ENCODE results near the gene SEC11A. TPM values are rescaled to one million over a fixed set of nuclear protein-coding genes. Genes with fewer than 3 reads are reported as not detected.
A peak's percentile ranks its signal among the peaks of the same experiment; 100 is the strongest.

SEC11A gene
- total RNA-seq (2021) (104 and 106 TPM in 2 replicates), Bru-seq, nascent RNA (percentile 77 among the genes with signal in this experiment), BruChase-seq, experiment 1, labeled RNA remaining after a 2-hour chase (percentile 76 among the genes with signal in this experiment), BruChase-seq, experiment 2, labeled RNA remaining after a 6-hour chase (percentile 82 among the genes with signal in this experiment)
- long read RNA-seq, transcript SEC11A-201 (6 exons, 1,656 nt), result major isoform, 86 of 100 reads
- long read RNA-seq, partial matches to known transcripts, result 0 of 100 reads
- long read RNA-seq, other reads (novel, unspliced or antisense), result 1 of 100 reads

GRCh38 chr15:84716036-84716732, at the start of gene SEC11A:
SEC11A (minus strand) TSS chr15:84716139; CDS start chr15:84716075, 64 bp downstream.
- no peaks in the 10 kb centered on the region for H3K9me3 ChIP-seq (ENCODE audit: low read depth, low read length, poor library complexity, severe bottlenecking)
- peak within 1 kb of the TSS; percentile 78 for H3K27ac ChIP-seq (ENCODE audit: low read depth, low read length, poor library complexity, severe bottlenecking)
- no peaks in the 10 kb centered on the region for H3K27me3 ChIP-seq (replicated peaks; ENCODE audit: insufficient read depth, low read depth, low read length, poor library complexity)
- ChIA-PET POLR2A (ENCODE audit: low non-redundant PET) (interaction anchor here (0.6 kb wide), 2 partner anchors 16 to 52 kb away, joined by 4 to 5 read pairs; no protein-coding TSS in a partner anchor), CTCF (interaction anchor here (0.5 to 0.6 kb wide), 3 partner anchors 15 to 239 kb away, joined by 3 to 8 read pairs (median 3); no protein-coding TSS in a partner anchor)
- TF ChIP-seq EZH2 (IDR thresholded peaks at IDR 0.05; ENCODE audit: borderline replicate concordance, low read depth, low read length, poor library complexity, severe bottlenecking), result no peak
- no peak for TF ChIP-seq CTCF (conservative IDR thresholded peaks at IDR 0.05; ENCODE audit: low read depth, low read length)
- BruUV-seq (replicated peaks), result no TSS peak
- peak; percentile 97 for DNase-seq (ENCODE audit: low spot score)
- intact Hi-C loops (cut with micrococcal nuclease; ENCODE audit: unreplicated experiment), result no loop called here
- H3K4me3 ChIP-seq (ENCODE audit: low read depth, low read length, poor library complexity, severe bottlenecking), result peak within 1 kb of the TSS; percentile 98
- peaks cover 9% of the 10 kb centered on the region for H3K4me1 ChIP-seq (ENCODE audit: insufficient read depth, low read length, poor library complexity, severe bottlenecking)
- peaks cover 1% of the 10 kb centered on the region for H3K36me3 ChIP-seq (ENCODE audit: insufficient read depth, low read length, poor library complexity, severe bottlenecking)

- intact Hi-C loops (cut with micrococcal nuclease; ENCODE audit: unreplicated experiment), result no loop called here
- DNase-seq (ENCODE audit: low spot score), result no peak
- ChIA-PET CTCF (no interaction called here), POLR2A (ENCODE audit: low non-redundant PET) (no interaction called here)
- TF ChIP-seq CTCF (conservative IDR thresholded peaks at IDR 0.05; ENCODE audit: low read depth, low read length) (no peak), EZH2 (IDR thresholded peaks at IDR 0.05; ENCODE audit: borderline replicate concordance, low read depth, low read length, poor library complexity, severe bottlenecking) (no peak)
- H3K27ac ChIP-seq (ENCODE audit: low read depth, low read length, poor library complexity, severe bottlenecking), result no peak overlapping the region
- H3K27me3 ChIP-seq (replicated peaks; ENCODE audit: insufficient read depth, low read depth, low read length, poor library complexity), result no peaks in the 10 kb centered on the region
- peaks cover 14% of the 10 kb centered on the region for H3K36me3 ChIP-seq (ENCODE audit: insufficient read depth, low read length, poor library complexity, severe bottlenecking)
- no peak overlapping the region for H3K4me3 ChIP-seq (ENCODE audit: low read depth, low read length, poor library complexity, severe bottlenecking)
- no peaks in the 10 kb centered on the region for H3K9me3 ChIP-seq (ENCODE audit: low read depth, low read length, poor library complexity, severe bottlenecking)
- no peaks in the 10 kb centered on the region for H3K4me1 ChIP-seq (ENCODE audit: insufficient read depth, low read length, poor library complexity, severe bottlenecking)
- BruUV-seq (replicated peaks), result no TSS peak
Measured at GRCh38 chr15:84765675-84766074, 49.7 kb upstream of the SEC11A start.

GRCh38 chr15:84764989-84765388, 49.0 kb upstream of the SEC11A start:
- intact Hi-C loops (cut with micrococcal nuclease; ENCODE audit: unreplicated experiment), result no loop called here
- peaks cover 14% of the 10 kb centered on the region for H3K36me3 ChIP-seq (ENCODE audit: insufficient read depth, low read length, poor library complexity, severe bottlenecking)
- TF ChIP-seq EZH2 (IDR thresholded peaks at IDR 0.05; ENCODE audit: borderline replicate concordance, low read depth, low read length, poor library complexity, severe bottlenecking), result no peak
- no peak for TF ChIP-seq CTCF (conservative IDR thresholded peaks at IDR 0.05; ENCODE audit: low read depth, low read length)
- DNase-seq (ENCODE audit: low spot score), result no peak
- H3K4me1 ChIP-seq (ENCODE audit: insufficient read depth, low read length, poor library complexity, severe bottlenecking), result no peaks in the 10 kb centered on the region
- H3K9me3 ChIP-seq (ENCODE audit: low read depth, low read length, poor library complexity, severe bottlenecking), result no peaks in the 10 kb centered on the region
- no peak overlapping the region for H3K27ac ChIP-seq (ENCODE audit: low read depth, low read length, poor library complexity, severe bottlenecking)
- ChIA-PET POLR2A (ENCODE audit: low non-redundant PET) (no interaction called here), CTCF (no interaction called here)
- no TSS peak for BruUV-seq (replicated peaks)
- H3K27me3 ChIP-seq (replicated peaks; ENCODE audit: insufficient read depth, low read depth, low read length, poor library complexity), result no peaks in the 10 kb centered on the region
- H3K4me3 ChIP-seq (ENCODE audit: low read depth, low read length, poor library complexity, severe bottlenecking), result no peak overlapping the region

All from A673 (cell line).